Effector memory CD4-positive, alpha-beta T cell (primary cell): Measurements from ENCODE around the gene GALNTL6.

Source experiments
- DNase-seq, 3 donors: peaks; one replicate each; pipeline ENCODE4 v3.0.0-alpha.2; 2020
- H3K27ac ChIP-seq: 2 replicates; pipeline ENCODE4 v1.7.0; 2013; ENCODE audit warnings: mild to moderate bottlenecking, low read length, moderate library complexity; ENCODE audit not compliant: insufficient read depth, poor library complexity, severe bottlenecking
- H3K27me3 ChIP-seq: replicated peaks from 2 replicates; pipeline ENCODE4 v1.7.0; 2013; ENCODE audit warnings: mild to moderate bottlenecking, low read length; ENCODE audit not compliant: insufficient read depth, control insufficient read depth, poor library complexity, severe bottlenecking
- H3K36me3 ChIP-seq: 2 replicates; pipeline ENCODE4 v1.7.0; 2013; ENCODE audit warnings: mild to moderate bottlenecking, low read length, moderate library complexity; ENCODE audit not compliant: control insufficient read depth, insufficient read depth
- H3K4me1 ChIP-seq: 2 replicates; pipeline ENCODE4 v1.7.0; 2013; ENCODE audit warnings: low read length, mild to moderate bottlenecking; ENCODE audit not compliant: control insufficient read depth, insufficient read depth, poor library complexity, severe bottlenecking
- H3K4me3 ChIP-seq: 2 replicates; pipeline ENCODE4 v1.7.0; 2013; ENCODE audit warnings: low read length, low read depth, mild to moderate bottlenecking; ENCODE audit not compliant: insufficient read depth, poor library complexity, severe bottlenecking
- H3K9me3 ChIP-seq: 2 replicates; pipeline ENCODE4 v1.7.0; 2013; ENCODE audit warnings: mild to moderate bottlenecking, low read length, moderate library complexity; ENCODE audit not compliant: control insufficient read depth

GALNTL6 gene

DNA sequence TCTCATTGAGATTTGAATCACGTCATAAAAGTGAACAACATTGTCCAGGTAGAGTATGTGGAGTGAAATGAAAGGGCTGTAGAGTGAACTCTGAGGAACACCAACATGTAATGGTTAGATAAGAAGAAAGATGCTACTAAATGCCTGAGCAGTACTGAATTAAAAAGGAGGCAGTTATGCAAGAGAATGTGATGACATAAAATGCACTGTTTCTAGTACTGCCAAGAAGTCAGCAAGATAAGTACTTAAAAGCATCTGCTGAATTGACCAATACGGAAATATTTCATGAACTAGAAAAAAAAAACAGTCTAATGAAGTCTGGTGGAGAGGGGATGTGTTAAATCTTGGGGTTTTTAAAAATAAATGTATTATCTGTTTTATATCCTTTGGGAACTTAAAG is 771.6 kb downstream of the GALNTL6 start:
- Histone ChIP-seq H3K9me3 (no peaks in the 10 kb centered on the region), H3K27ac (no peak overlapping the region), H3K36me3 (no peaks in the 10 kb centered on the region), H3K27me3 (no peaks in the 10 kb centered on the region), H3K4me1 (no peaks in the 10 kb centered on the region), H3K4me3 (no peak overlapping the region)
- no peak for DNase-seq

DNA sequence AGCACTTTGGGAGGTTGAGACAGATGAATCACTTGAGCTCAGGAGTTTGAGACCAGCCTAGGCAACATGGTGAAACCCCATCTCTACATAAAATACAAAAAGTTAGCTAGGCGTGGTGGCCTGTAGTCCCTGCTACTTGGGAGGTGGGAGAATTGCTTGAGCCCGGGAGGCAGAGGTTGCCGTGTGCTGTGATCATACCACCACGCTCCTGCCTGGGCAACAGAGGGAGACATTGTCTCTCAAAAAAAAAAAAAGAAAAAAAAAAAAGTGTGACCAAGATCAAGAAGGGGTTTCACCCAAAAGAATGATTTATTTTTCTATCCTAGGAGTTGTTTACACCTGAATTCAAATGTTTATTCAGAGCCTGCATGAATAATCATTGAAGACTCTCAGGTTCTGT is 783.0 kb downstream of the GALNTL6 start:
- Histone ChIP-seq H3K36me3 (no peaks in the 10 kb centered on the region), H3K9me3 (no peaks in the 10 kb centered on the region), H3K27me3 (no peaks in the 10 kb centered on the region), H3K27ac (no peak overlapping the region), H3K4me3 (no peak overlapping the region), H3K4me1 (no peaks in the 10 kb centered on the region)
- no peak for DNase-seq

DNA sequence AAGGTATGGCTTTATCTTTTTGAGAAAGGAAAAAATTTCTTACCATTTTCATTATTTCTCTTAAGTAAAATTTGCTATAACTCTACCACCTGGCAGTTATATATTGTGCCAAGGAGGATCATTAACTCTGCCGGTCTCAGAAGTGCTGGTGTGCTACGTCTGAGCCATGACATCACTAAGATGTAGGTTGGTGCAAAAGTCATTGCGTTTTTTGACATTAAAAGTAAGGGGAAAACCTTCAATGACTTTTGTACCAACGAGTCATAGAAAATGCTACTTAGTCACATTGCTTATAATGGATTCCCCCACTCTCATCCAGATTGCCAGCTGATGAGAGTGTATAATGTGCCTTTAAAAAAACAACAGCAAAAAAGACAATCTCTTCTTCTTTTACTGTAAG is 786.4 kb downstream of the GALNTL6 start:
- H3K9me3 ChIP-seq, result no peaks in the 10 kb centered on the region
- H3K27ac ChIP-seq, result no peak overlapping the region
- DNase-seq, result no peak
- no peaks in the 10 kb centered on the region for H3K4me1 ChIP-seq
- no peaks in the 10 kb centered on the region for H3K36me3 ChIP-seq
- no peaks in the 10 kb centered on the region for H3K27me3 ChIP-seq
- H3K4me3 ChIP-seq, result no peak overlapping the region

DNA sequence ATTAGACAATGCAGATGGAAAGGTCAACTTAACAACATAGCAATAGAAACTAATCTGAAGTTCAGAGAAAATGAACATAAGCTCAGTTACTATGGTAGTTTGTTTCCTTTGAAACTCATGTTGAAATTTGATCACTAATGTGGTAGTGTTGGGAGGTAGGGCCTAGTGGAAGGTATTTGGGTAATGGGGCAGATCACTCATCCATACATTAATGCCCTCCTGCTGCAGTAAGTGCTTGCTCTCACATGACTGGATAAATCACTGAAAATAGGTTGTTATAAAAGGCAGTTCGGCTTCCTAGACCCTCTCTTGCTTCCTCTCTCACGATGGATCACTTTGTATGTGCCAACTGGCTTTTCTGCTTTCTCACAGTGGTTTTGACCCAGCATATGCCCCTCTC is 788.0 kb downstream of the GALNTL6 start:
- H3K4me1 ChIP-seq, result no peaks in the 10 kb centered on the region
- H3K27me3 ChIP-seq, result no peaks in the 10 kb centered on the region
- H3K9me3 ChIP-seq, result no peaks in the 10 kb centered on the region
- no peak for DNase-seq
- H3K27ac ChIP-seq, result no peak overlapping the region
- H3K4me3 ChIP-seq, result no peak overlapping the region
- no peaks in the 10 kb centered on the region for H3K36me3 ChIP-seq

DNA sequence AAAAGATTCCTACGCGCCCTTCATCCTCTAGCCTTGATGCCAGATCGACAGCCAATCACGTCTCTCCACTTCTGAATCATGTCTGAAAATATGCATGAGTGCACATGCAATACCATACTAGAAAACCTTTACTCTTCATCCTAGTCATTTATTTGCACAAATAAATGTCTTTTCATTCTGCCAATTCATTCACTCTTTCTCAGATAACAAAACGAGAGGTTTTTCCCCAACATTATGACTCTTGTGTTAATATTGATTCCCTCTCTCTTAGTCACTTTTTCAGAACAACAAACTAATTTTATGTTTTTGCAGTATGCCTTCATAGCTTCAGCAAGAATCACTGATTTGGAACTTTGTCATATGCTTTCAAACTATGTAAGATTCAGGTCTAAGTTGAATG is 806.0 kb downstream of the GALNTL6 start:
- no peaks in the 10 kb centered on the region for H3K27me3 ChIP-seq
- no peaks in the 10 kb centered on the region for H3K9me3 ChIP-seq
- H3K36me3 ChIP-seq, result no peaks in the 10 kb centered on the region
- H3K4me1 ChIP-seq, result no peaks in the 10 kb centered on the region
- H3K4me3 ChIP-seq, result no peak overlapping the region
- no peak for DNase-seq
- no peak overlapping the region for H3K27ac ChIP-seq

DNA sequence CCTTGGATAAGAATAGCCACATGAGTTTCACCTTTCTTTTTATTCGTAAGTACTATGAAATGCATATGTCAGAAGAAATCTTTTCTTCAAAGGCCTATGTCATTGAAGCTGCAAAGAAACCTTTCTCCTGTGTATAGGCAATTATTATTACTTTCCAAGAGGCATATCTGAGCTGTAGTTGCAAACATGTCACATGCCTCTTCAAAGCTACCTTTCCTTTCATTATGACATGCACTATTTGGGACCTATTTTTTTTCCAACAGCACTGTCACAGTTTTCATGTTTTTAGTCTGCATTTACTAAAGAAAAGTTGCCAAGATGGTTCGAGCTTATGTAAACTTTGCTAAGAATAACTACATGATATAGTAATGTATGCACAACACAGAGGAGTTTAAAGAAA is 806.6 kb downstream of the GALNTL6 start:
- no peaks in the 10 kb centered on the region for H3K4me1 ChIP-seq
- H3K4me3 ChIP-seq, result no peak overlapping the region
- H3K36me3 ChIP-seq, result no peaks in the 10 kb centered on the region
- H3K27me3 ChIP-seq, result no peaks in the 10 kb centered on the region
- H3K27ac ChIP-seq, result no peak overlapping the region
- H3K9me3 ChIP-seq, result no peaks in the 10 kb centered on the region
- DNase-seq, result no peak

DNA sequence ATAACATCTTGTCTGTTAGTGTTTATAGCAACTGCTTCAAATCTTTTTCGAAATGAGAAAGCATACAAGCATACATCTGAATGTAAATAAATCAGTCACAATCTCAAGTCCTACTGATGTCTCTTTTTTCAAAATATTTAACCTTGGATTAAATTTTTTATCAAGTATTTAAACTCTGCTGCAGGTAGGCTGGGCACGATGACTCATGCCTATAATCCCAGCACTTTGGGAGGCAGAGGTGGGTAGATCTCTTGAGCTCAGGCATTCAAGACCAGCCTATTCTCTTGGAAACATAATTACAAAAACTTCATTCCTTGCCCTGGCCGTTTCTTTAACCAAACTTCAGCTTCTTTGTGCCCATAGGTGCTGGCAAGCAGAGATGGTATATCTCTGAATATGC is 815.1 kb downstream of the GALNTL6 start:
- no peaks in the 10 kb centered on the region for H3K36me3 ChIP-seq
- H3K27me3 ChIP-seq, result no peaks in the 10 kb centered on the region
- no peak overlapping the region for H3K27ac ChIP-seq
- H3K4me3 ChIP-seq, result no peak overlapping the region
- no peaks in the 10 kb centered on the region for H3K9me3 ChIP-seq
- no peaks in the 10 kb centered on the region for H3K4me1 ChIP-seq
- DNase-seq, result no peak

DNA sequence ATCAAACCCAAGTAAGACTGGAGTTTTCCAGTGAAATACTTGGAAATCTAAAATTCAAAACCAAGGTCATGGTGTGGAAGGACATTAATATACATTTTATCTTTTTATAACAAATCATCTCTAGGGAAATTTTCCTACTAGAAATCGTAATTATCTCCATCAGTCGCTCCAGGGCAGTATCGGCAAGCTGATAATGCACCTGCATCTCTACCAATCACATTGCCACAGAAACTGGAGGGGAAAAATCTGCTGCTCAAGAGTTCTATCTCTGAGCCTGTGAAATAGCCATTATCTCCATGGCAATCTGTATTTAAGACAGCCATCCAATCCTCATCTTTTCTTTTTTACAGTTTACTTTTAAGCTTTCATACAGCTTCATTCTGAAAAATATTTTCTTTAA is 817.1 kb downstream of the GALNTL6 start:
- Histone ChIP-seq H3K9me3 (no peaks in the 10 kb centered on the region), H3K27ac (no peak overlapping the region), H3K4me3 (no peak overlapping the region), H3K4me1 (no peaks in the 10 kb centered on the region), H3K27me3 (no peaks in the 10 kb centered on the region), H3K36me3 (no peaks in the 10 kb centered on the region)
- no peak for DNase-seq

DNA sequence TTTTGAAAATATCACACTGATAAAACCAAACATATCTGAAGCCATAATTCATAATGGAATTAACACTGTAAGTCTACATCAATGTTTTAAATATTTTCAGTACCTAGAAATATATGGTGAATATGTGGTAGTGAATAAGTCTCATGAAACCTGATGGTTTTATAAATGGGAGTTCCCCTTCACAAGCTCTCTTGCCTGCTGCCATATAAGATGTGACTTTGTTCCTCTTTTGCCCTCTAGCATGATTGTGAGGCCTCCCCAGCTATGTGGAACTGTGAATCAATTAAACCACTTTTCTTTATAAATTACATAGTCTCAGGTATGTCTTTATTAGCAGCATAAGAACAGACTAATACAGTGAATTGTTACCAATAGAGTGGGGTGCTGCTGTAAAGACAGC is 818.6 kb downstream of the GALNTL6 start:
- no peaks in the 10 kb centered on the region for H3K27me3 ChIP-seq
- no peak for DNase-seq

DNA sequence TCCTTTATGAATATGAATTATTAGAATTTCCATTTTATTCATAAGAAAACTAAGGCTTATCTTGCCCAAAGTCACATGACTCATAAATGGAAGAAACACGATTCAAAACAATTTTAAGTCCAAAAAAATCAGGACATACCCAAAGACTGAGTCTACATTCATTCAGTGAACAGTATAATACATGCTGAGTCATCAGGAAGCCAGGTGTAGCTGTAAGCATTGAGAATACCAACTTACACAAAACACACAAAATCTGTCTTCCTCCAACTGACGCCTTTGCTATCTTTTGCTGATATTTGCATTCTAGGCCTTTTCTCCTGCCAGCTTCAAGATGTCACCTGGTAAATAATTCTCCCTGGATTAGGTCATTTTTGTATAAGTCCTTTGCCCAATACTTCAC is 835.3 kb downstream of the GALNTL6 start:
- DNase-seq, result no peak
- H3K9me3 ChIP-seq, result no peaks in the 10 kb centered on the region
- H3K4me1 ChIP-seq, result no peaks in the 10 kb centered on the region
- H3K27ac ChIP-seq, result no peak overlapping the region
- H3K4me3 ChIP-seq, result no peak overlapping the region
- H3K36me3 ChIP-seq, result no peaks in the 10 kb centered on the region
- H3K27me3 ChIP-seq, result no peaks in the 10 kb centered on the region

More for the DNA sequence above, 818.6 kb downstream of the GALNTL6 start:
- Histone ChIP-seq H3K4me1 (no peaks in the 10 kb centered on the region), H3K27ac (no peak overlapping the region), H3K36me3 (no peaks in the 10 kb centered on the region), H3K4me3 (no peak overlapping the region), H3K9me3 (no peaks in the 10 kb centered on the region)

DNA sequence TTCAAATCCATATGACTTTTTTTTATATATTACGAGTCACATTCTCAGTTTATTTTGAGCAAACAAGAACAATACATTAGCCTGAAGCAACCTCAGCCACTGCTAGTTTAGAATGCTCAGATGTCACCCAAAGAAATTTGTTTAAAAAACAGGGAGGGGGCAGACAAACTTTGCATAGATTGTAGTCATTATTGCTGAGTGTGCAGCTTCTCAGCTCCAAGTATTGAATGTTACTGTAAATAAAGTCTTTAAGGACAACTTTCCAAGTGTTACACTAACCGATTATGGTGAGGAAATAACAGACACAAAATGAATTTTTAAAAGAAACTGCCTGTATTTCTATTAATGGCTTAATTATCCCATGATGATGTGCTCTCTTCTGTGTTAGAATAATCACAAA is 835.9 kb downstream of the GALNTL6 start:
- Histone ChIP-seq H3K4me3 (no peak overlapping the region), H3K36me3 (no peaks in the 10 kb centered on the region), H3K4me1 (no peaks in the 10 kb centered on the region), H3K9me3 (no peaks in the 10 kb centered on the region), H3K27ac (no peak overlapping the region), H3K27me3 (no peaks in the 10 kb centered on the region)
- DNase-seq, result no peak
